GM18951 (cell line): Measurements from ENCODE around the gene QSER1.
"Not testable (repeated sequence)": the region's sequence is repeated elsewhere in the genome, so short reads cannot be mapped to it uniquely, and the experiment has no call there.

Source experiments
- POLR2A ChIP-seq: IDR thresholded peaks from 4 replicates; pipeline ENCODE4 v1.6.1; 2011; ENCODE audit warnings: mild to moderate bottlenecking; ENCODE audit not compliant: insufficient read length, insufficient read depth; ENCODE audit errors: extremely low read depth
- in situ Hi-C: fragments of 300-500 bp; cut with MboI; formaldehyde crosslinking; loops from one replicate; pipeline ENCODE4 v1.12.0; 2022; ENCODE audit warnings: low sequenced_read_pairs, mixed read lengths, inconsistent platforms; ENCODE audit not compliant: unreplicated experiment

QSER1 gene

GRCh38 chr11:32897103-32897502, 4.5 kb downstream of the QSER1 start:
- in situ Hi-C loops: no loop called here
- no peak for TF ChIP-seq POLR2A

GRCh38 chr11:32899438-32899837, 6.8 kb downstream of the QSER1 start:
- in situ Hi-C loops: no loop called here
- no peak for TF ChIP-seq POLR2A

- no peak for TF ChIP-seq POLR2A
- in situ Hi-C loops: no loop called here
Measured at GRCh38 chr11:32902089-32902665, 9.6 kb downstream of the QSER1 start.

GRCh38 chr11:32905028-32905667, 12.5 kb downstream of the QSER1 start:
- in situ Hi-C loops: no loop called here
- TF ChIP-seq POLR2A: no peak

GRCh38 chr11:32908619-32909018, 16.0 kb downstream of the QSER1 start:
- TF ChIP-seq POLR2A: no peak
- in situ Hi-C loops: no loop called here

- no peak for TF ChIP-seq POLR2A
- in situ Hi-C loops: no loop called here
Measured at GRCh38 chr11:32911413-32911812, 18.8 kb downstream of the QSER1 start.

- TF ChIP-seq POLR2A: no peak
- in situ Hi-C loops: no loop called here
Measured at GRCh38 chr11:32913445-32913844, 20.8 kb downstream of the QSER1 start.

- in situ Hi-C loops: no loop called here
Measured at GRCh38 chr11:32916361-32916760, 23.8 kb downstream of the QSER1 start.

GRCh38 chr11:32916994-32917393, 24.4 kb downstream of the QSER1 start:
- TF ChIP-seq POLR2A: no peak
- in situ Hi-C loops: no loop called here

More at GRCh38 chr11:32916361-32916760, 23.8 kb downstream of the QSER1 start:
- no peak for TF ChIP-seq POLR2A

- no peak for TF ChIP-seq POLR2A
- in situ Hi-C loops: no loop called here
Measured at GRCh38 chr11:32918427-32918826, 25.8 kb downstream of the QSER1 start.

- TF ChIP-seq POLR2A: no peak
- in situ Hi-C loops: no loop called here
Measured at GRCh38 chr11:32919338-32919737, 26.7 kb downstream of the QSER1 start.

GRCh38 chr11:32920570-32920969, 28.0 kb downstream of the QSER1 start:
- in situ Hi-C loops: no loop called here

GRCh38 chr11:32921204-32921603, 28.6 kb downstream of the QSER1 start:
- in situ Hi-C loops: no loop called here
- TF ChIP-seq POLR2A: no peak

More at GRCh38 chr11:32920570-32920969, 28.0 kb downstream of the QSER1 start:
- no peak for TF ChIP-seq POLR2A

- TF ChIP-seq POLR2A: no peak
- in situ Hi-C loops: no loop called here
Measured at GRCh38 chr11:32931606-32932005, 39.0 kb downstream of the QSER1 start.

- no peak for TF ChIP-seq POLR2A
- in situ Hi-C loops: no loop called here
Measured at GRCh38 chr11:32932196-32932595, 39.6 kb downstream of the QSER1 start.

GRCh38 chr11:32935462-32936029, 42.9 kb downstream of the QSER1 start:
- in situ Hi-C loops: no loop called here
- no peak for TF ChIP-seq POLR2A

- in situ Hi-C loops: not testable (repeated sequence)
Measured at GRCh38 chr11:32936178-32936577, 43.6 kb downstream of the QSER1 start.

GRCh38 chr11:32937283-32937682, 44.7 kb downstream of the QSER1 start:
- in situ Hi-C loops: not testable (repeated sequence)
